PFSK-1 (cell line): ENCODE data around the gene NCKIPSD.

Source experiments
- FOXP2 ChIP-seq: optimal IDR thresholded peaks from 2 replicates; pipeline ENCODE3; 2011; ENCODE audit warnings: borderline replicate concordance, control low read depth, inconsistent platforms; ENCODE audit not compliant: insufficient read depth; ENCODE audit errors: extremely low read length, extremely low read depth
- POLR2AphosphoS5 ChIP-seq: IDR thresholded peaks from 2 replicates; pipeline ENCODE4 v1.6.1; 2012; ENCODE audit warnings: low read depth, mild to moderate bottlenecking, control low read depth, low read length, moderate library complexity
- REST ChIP-seq, 2 experiments: IDR thresholded peaks; 2 replicates each; pipeline versions ENCODE4 v1.6.1 to v1.8.0; 2011 to 2012; ENCODE audit warnings: low read depth in 2 of 2, low read length in 2 of 2, control low read depth in 1 of 2, inconsistent platforms in 1 of 2, mild to moderate bottlenecking in 1 of 2, moderate library complexity in 1 of 2; ENCODE audit not compliant: insufficient read depth in 1 of 2
- SIN3A ChIP-seq: IDR thresholded peaks from 2 replicates; pipeline ENCODE4 v1.6.1; 2012; ENCODE audit warnings: mild to moderate bottlenecking, low read length, moderate library complexity, borderline replicate concordance; ENCODE audit not compliant: insufficient read depth
- TAF1 ChIP-seq: IDR thresholded peaks from 2 replicates; pipeline ENCODE4 v1.6.1; 2012; ENCODE audit warnings: low read length, control low read depth, borderline replicate concordance; ENCODE audit not compliant: insufficient read depth

NCKIPSD gene

GRCh38 chr3:48715174-48715800 lies 29.6 kb upstream of the NCKIPSD start:
- TF ChIP-seq TAF1 (no peak), REST (IDR thresholded peaks at IDR 0.05; ENCODE audit: insufficient read depth in 1 of 2, low read depth in 2 of 2, low read length in 2 of 2) (no peak), FOXP2 (no peak)

- no peak for TF ChIP-seq POLR2AphosphoS5
- TF ChIP-seq SIN3A: no peak
- no peak for TF ChIP-seq REST (IDR thresholded peaks at IDR 0.05; ENCODE audit: insufficient read depth in 1 of 2, low read depth in 2 of 2, low read length in 2 of 2)
- TF ChIP-seq TAF1: no peak
- TF ChIP-seq FOXP2: no peak
Measured at GRCh38 chr3:48711727-48712126, 26.0 kb upstream of the NCKIPSD start.

- no peak for TF ChIP-seq TAF1
- no peak for TF ChIP-seq SIN3A
- no peak for TF ChIP-seq REST (IDR thresholded peaks at IDR 0.05; ENCODE audit: insufficient read depth in 1 of 2, low read depth in 2 of 2, low read length in 2 of 2)
- no peak for TF ChIP-seq POLR2AphosphoS5
- TF ChIP-seq FOXP2: no peak
Measured at GRCh38 chr3:48709051-48709461, 23.3 kb upstream of the NCKIPSD start.

GRCh38 chr3:48708481-48708889 lies 22.8 kb upstream of the NCKIPSD start:
- TF ChIP-seq TAF1 (no peak), SIN3A (no peak), FOXP2 (no peak), REST (IDR thresholded peaks at IDR 0.05; ENCODE audit: insufficient read depth in 1 of 2, low read depth in 2 of 2, low read length in 2 of 2) (no peak), POLR2AphosphoS5 (no peak)

- TF ChIP-seq FOXP2 (no peak), TAF1 (no peak), REST (IDR thresholded peaks at IDR 0.05; ENCODE audit: insufficient read depth in 1 of 2, low read depth in 2 of 2, low read length in 2 of 2) (no peak), SIN3A (no peak), POLR2AphosphoS5 (no peak)
Measured at GRCh38 chr3:48707157-48707556, 21.4 kb upstream of the NCKIPSD start.
